SK-N-SH (cell line): ENCODE data around the gene ADAM11. TPM values are rescaled to one million over a fixed set of nuclear protein-coding genes. Genes with fewer than 3 reads are reported as not detected.

Source experiments
- CTCF ChIA-PET: fragments of 300-600, 350-600 bp; formaldehyde crosslinking; extraction: SDS; loops from one replicate; lab custom pipeline; 2021; lab: Yijun Ruan, JAX
- POLR2A ChIA-PET: fragments of 350-600 bp; sonication (Branson Sonifier 250); formaldehyde crosslinking; extraction: SDS; loops from one replicate; lab custom pipeline; 2020; ENCODE audit warnings: antibody characterized with exemption, inconsistent platforms; lab: Yijun Ruan, JAX
- DNase-seq: peaks from one replicate; pipeline ENCODE4 v3.0.0; 2012
- H2AFZ ChIP-seq: fragments of 200-600 bp; sonication (generic); 2 replicates; pipeline ENCODE4 v1.8.1; 2016; ENCODE audit warnings: antibody characterized with exemption, mild to moderate bottlenecking, low read depth
- H3F3A ChIP-seq: fragments of 200-600 bp; sonication (generic); replicated peaks from 2 replicates; pipeline ENCODE3; 2016; ENCODE audit warnings: antibody characterized with exemption, mild to moderate bottlenecking; ENCODE audit not compliant: insufficient read depth
- H3K27ac ChIP-seq, 2 experiments: fragments of 200-500 bp in 1 of 2; fragments of 200-600 bp in 1 of 2; sonication (Bioruptor generic) in 1 of 2; sonication (generic), shearing (Covaris generic) in 1 of 2; 2 replicates each; pipeline versions ENCODE4 v1.5.1 to v1.6.1; 2014 to 2016; ENCODE audit warnings: low read depth in 2 of 2, inconsistent platforms in 1 of 2, low read length in 1 of 2, mild to moderate bottlenecking in 1 of 2, mixed read lengths in 1 of 2
- H3K27me3 ChIP-seq: fragments of 200-600 bp; sonication (generic), shearing (Covaris generic); 2 replicates; pipeline ENCODE4 v1.6.1; 2016; ENCODE audit warnings: mixed run types; ENCODE audit not compliant: insufficient read depth
- H3K36me3 ChIP-seq, 2 experiments: fragments of 200-500 bp in 1 of 2; fragments of 200-600 bp in 1 of 2; sonication (Bioruptor generic) in 1 of 2; sonication (generic) in 1 of 2; replicated peaks in 1 of 2; 2 replicates each; pipeline versions ENCODE3 to v1.5.1; 2014 to 2016; ENCODE audit warnings: low read length in 1 of 2, mild to moderate bottlenecking in 1 of 2; ENCODE audit not compliant: insufficient read depth in 2 of 2, control insufficient read depth in 1 of 2
- H3K4me1 ChIP-seq, 2 experiments: fragments of 200-500 bp in 1 of 2; fragments of 200-600 bp in 1 of 2; sonication (Bioruptor generic) in 1 of 2; sonication (generic), shearing (Covaris generic) in 1 of 2; 2 replicates each; pipeline versions ENCODE4 v1.5.1 to v1.6.1; 2014 to 2016; ENCODE audit warnings: low read depth in 1 of 2, low read length in 1 of 2, mixed run types in 1 of 2; ENCODE audit not compliant: insufficient read depth in 2 of 2, control insufficient read depth in 1 of 2
- H3K4me2 ChIP-seq: fragments of 200-600 bp; sonication (generic), shearing (Covaris generic); 2 replicates; pipeline ENCODE4 v1.6.1; 2017; ENCODE audit warnings: mixed run types
- H3K4me3 ChIP-seq, 2 experiments: fragments of 200-500 bp in 1 of 2; fragments of 200-600 bp in 1 of 2; sonication (Bioruptor generic) in 1 of 2; sonication (generic), shearing (Covaris generic) in 1 of 2; 2 replicates each; pipeline versions ENCODE4 v1.5.1 to v1.8.1; 2014 to 2016; ENCODE audit warnings: low read depth in 2 of 2, inconsistent platforms in 1 of 2, low read length in 1 of 2, mild to moderate bottlenecking in 1 of 2, mixed read lengths in 1 of 2, moderate library complexity in 1 of 2
- H3K79me2 ChIP-seq: fragments of 200-600 bp; sonication (generic); 2 replicates; pipeline ENCODE4 v1.8.1; 2017; ENCODE audit warnings: mild to moderate bottlenecking; ENCODE audit not compliant: insufficient read depth
- H3K9ac ChIP-seq: fragments of 200-600 bp; sonication (generic); 2 replicates; pipeline ENCODE4 v1.6.1; 2017; ENCODE audit warnings: mixed run types
- H3K9me2 ChIP-seq: fragments of 200-600 bp; sonication (generic); 2 replicates; pipeline ENCODE4 v1.6.1; 2017; ENCODE audit warnings: mixed run types
- H3K9me3 ChIP-seq: fragments of 200-600 bp; sonication (generic); 2 replicates; pipeline ENCODE4 v1.6.1; 2017; ENCODE audit warnings: mixed run types, mild to moderate bottlenecking, moderate library complexity
- H4K20me1 ChIP-seq: fragments of 200-600 bp; sonication (generic); 2 replicates; pipeline ENCODE4 v1.6.1; 2017; ENCODE audit warnings: mild to moderate bottlenecking, mixed run types; ENCODE audit not compliant: insufficient read depth
- EP300 ChIP-seq, 2 experiments: IDR thresholded peaks; 2 replicates each; pipeline versions ENCODE4 v1.4.0 to v1.6.1; 2012; ENCODE audit warnings: borderline replicate concordance in 1 of 2, low read depth in 1 of 2, low read length in 1 of 2
- EZH2phosphoT487 ChIP-seq: fragments of 200-600 bp; sonication (generic); IDR thresholded peaks from 2 replicates; pipeline ENCODE4 v1.6.1; 2017; ENCODE audit warnings: low read depth, mixed run types, mild to moderate bottlenecking, antibody characterized with exemption, moderate library complexity, borderline replicate concordance
- FOSL2 ChIP-seq: IDR thresholded peaks from 2 replicates; pipeline ENCODE4 v1.4.0; 2012; ENCODE audit warnings: low read depth, mild to moderate bottlenecking, moderate library complexity, borderline replicate concordance
- FOXJ3 ChIP-seq: sonication (generic); formaldehyde crosslinking; IDR thresholded peaks from 2 replicates; pipeline ENCODE4 v1.5.1; 2020; ENCODE audit warnings: mild to moderate bottlenecking, missing genetic modification reagents
- FOXM1 ChIP-seq: IDR thresholded peaks from 2 replicates; pipeline ENCODE4 v1.4.0; 2012; ENCODE audit warnings: low read depth, mild to moderate bottlenecking
- GABPA ChIP-seq: IDR thresholded peaks from 2 replicates; pipeline ENCODE4 v1.4.0; 2012; ENCODE audit warnings: low read depth, mild to moderate bottlenecking
- MAX ChIP-seq: IDR thresholded peaks from 2 replicates; pipeline ENCODE4 v1.4.0; 2012; ENCODE audit warnings: low read depth
- NFIC ChIP-seq: IDR thresholded peaks from 2 replicates; pipeline ENCODE4 v1.4.0; 2012; ENCODE audit warnings: borderline replicate concordance
- RXRA ChIP-seq: IDR thresholded peaks from 2 replicates; pipeline ENCODE4 v1.4.0; 2012; ENCODE audit warnings: low read depth, mild to moderate bottlenecking, borderline replicate concordance
- SIN3A ChIP-seq: IDR thresholded peaks from 2 replicates; pipeline ENCODE4 v1.6.1; 2012; ENCODE audit warnings: low read depth, mild to moderate bottlenecking, low read length, moderate library complexity, borderline replicate concordance
- SMC3 ChIP-seq: IDR thresholded peaks from 2 replicates; pipeline ENCODE4 v1.6.1; 2012; ENCODE audit warnings: low read depth, low read length, improper control_type of control experiment
- TAF1 ChIP-seq: IDR thresholded peaks from 2 replicates; pipeline ENCODE4 v1.6.1; 2012; ENCODE audit warnings: low read depth, mild to moderate bottlenecking, low read length, moderate library complexity, borderline replicate concordance
- TEAD4 ChIP-seq: IDR thresholded peaks from 2 replicates; pipeline ENCODE4 v1.4.0; 2012; ENCODE audit warnings: mild to moderate bottlenecking, borderline replicate concordance; ENCODE audit not compliant: insufficient read depth
- USF2 ChIP-seq: fragments of 150-350 bp; IDR thresholded peaks from 2 replicates; pipeline ENCODE4 v1.6.1; 2017; ENCODE audit warnings: antibody characterized with exemption, low read length, low read depth, borderline replicate concordance
- WGBS: methylation state at CpG from one replicate; pipeline ENCODE4 v1.1.6; 2017; ENCODE audit warnings: low lambda C conversion rate; 5-methylcytosine and 5-hydroxymethylcytosine counted together
- polyA plus RNA-seq, 3 experiments: library from polyadenylated mRNA; depleted of rRNA; stranded (reverse); fragments of >200 nt; gene quantifications; 2 replicates each; pipeline ENCODE4 v1.2.3, GENCODE V29; 2012
- TF ChIP-seq, protein P1 (sequence below): IDR thresholded peaks from 2 replicates; pipeline ENCODE4 v1.6.1; 2012; ENCODE audit warnings: mild to moderate bottlenecking, low read depth, low read length, moderate library complexity

ADAM11 gene
- polyA plus RNA-seq, 1 of the 3 experiments (the other 2 are of a cell fraction) = 2.5 TPM

DNA sequence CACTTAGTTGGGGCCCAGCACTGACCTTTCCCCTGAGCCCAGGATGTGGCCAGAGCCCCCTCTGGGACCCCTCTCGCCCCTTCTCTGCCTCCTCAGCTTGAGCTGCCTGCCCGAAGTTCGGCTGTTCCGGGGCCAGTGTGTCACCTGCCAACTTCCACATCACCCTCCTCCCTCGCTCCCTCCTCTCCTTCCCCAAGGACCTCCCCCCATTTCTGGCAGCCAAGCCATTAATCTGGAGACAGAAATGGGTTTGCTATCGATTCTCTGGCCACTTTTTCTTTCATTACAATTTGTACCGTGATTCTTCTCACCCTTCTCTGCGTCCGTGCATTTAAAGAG is 8.8 kb upstream of the ADAM11 start:
- CTCF ChIA-PET = interaction anchor here (0.6 to 2.6 kb wide), 3 partner anchors 10 to 385 kb away, joined by 3 to 9 read pairs (median 4); partner anchors contain the start of gene ACBD4
- H3K79me2 ChIP-seq = no peaks in the 10 kb centered on the region
- 83% methylated on average over 9 of the region's 9 CpGs for WGBS
- no peak overlapping the region for H3K4me2 ChIP-seq
- H3K9me2 ChIP-seq = no peaks in the 10 kb centered on the region
- H3K27me3 ChIP-seq = no peaks in the 10 kb centered on the region
- H3K9ac ChIP-seq = no peak overlapping the region
- DNase-seq = no peak
- no peak for TF ChIP-seq NFIC
- TF ChIP-seq GABPA = no peak
- no peak for TF ChIP-seq FOXJ3 (CRISPR knock-in tag)
- no peak for TF ChIP-seq EP300 (IDR thresholded peaks at IDR 0.05; ENCODE audit: borderline replicate concordance in 1 of 2, low read depth in 1 of 2, low read length in 1 of 2)
- TF ChIP-seq SIN3A = no peak
- TF ChIP-seq EZH2phosphoT487 = no peak
- TF ChIP-seq MAX = no peak
- TF ChIP-seq, protein P1, sequence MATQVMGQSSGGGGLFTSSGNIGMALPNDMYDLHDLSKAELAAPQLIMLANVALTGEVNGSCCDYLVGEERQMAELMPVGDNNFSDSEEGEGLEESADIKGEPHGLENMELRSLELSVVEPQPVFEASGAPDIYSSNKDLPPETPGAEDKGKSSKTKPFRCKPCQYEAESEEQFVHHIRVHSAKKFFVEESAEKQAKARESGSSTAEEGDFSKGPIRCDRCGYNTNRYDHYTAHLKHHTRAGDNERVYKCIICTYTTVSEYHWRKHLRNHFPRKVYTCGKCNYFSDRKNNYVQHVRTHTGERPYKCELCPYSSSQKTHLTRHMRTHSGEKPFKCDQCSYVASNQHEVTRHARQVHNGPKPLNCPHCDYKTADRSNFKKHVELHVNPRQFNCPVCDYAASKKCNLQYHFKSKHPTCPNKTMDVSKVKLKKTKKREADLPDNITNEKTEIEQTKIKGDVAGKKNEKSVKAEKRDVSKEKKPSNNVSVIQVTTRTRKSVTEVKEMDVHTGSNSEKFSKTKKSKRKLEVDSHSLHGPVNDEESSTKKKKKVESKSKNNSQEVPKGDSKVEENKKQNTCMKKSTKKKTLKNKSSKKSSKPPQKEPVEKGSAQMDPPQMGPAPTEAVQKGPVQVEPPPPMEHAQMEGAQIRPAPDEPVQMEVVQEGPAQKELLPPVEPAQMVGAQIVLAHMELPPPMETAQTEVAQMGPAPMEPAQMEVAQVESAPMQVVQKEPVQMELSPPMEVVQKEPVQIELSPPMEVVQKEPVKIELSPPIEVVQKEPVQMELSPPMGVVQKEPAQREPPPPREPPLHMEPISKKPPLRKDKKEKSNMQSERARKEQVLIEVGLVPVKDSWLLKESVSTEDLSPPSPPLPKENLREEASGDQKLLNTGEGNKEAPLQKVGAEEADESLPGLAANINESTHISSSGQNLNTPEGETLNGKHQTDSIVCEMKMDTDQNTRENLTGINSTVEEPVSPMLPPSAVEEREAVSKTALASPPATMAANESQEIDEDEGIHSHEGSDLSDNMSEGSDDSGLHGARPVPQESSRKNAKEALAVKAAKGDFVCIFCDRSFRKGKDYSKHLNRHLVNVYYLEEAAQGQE = no peak
- no peak for TF ChIP-seq USF2
- no peak for TF ChIP-seq TAF1
- no peak for TF ChIP-seq FOXM1
- TF ChIP-seq, all 33 proteins: peak for 0
- peaks cover 2 to 3% of the 10 kb centered on the region in 2 experiments for H3K36me3 ChIP-seq
- no peak overlapping the region for H2AFZ ChIP-seq
- no peak overlapping the region for H3K27ac ChIP-seq
- H4K20me1 ChIP-seq = no peaks in the 10 kb centered on the region
- no peak overlapping the region for H3K4me3 ChIP-seq
- no peaks in the 10 kb centered on the region for H3F3A ChIP-seq
- POLR2A ChIA-PET = no interaction called here
- peaks cover 0 to 7% of the 10 kb centered on the region in 2 experiments; a peak in 1 of 4 replicates for H3K4me1 ChIP-seq
- H3K9me3 ChIP-seq = no peaks in the 10 kb centered on the region

GRCh38 chr17:44751331-44751730 is 7.5 kb upstream of the ADAM11 start:
- no peaks in the 10 kb centered on the region for H3K9me3 ChIP-seq
- CTCF ChIA-PET = no interaction called here
- H3K4me1 ChIP-seq = peaks cover 0 to 7% of the 10 kb centered on the region in 2 experiments; a peak in 1 of 4 replicates
- 84% methylated on average over 7 of the region's 7 CpGs for WGBS
- POLR2A ChIA-PET = no interaction called here
- no peaks in the 10 kb centered on the region for H3K79me2 ChIP-seq
- H4K20me1 ChIP-seq = no peaks in the 10 kb centered on the region
- H3K9ac ChIP-seq = no peak overlapping the region
- no peak for DNase-seq
- no peak overlapping the region for H3K27ac ChIP-seq
- H3K36me3 ChIP-seq = peaks cover 2 to 3% of the 10 kb centered on the region in 2 experiments
- TF ChIP-seq TEAD4 = no peak
- no peak for TF ChIP-seq FOSL2
- no peak for TF ChIP-seq SMC3
- TF ChIP-seq RXRA = no peak
- TF ChIP-seq, all 33 proteins: peak for 0
- Histone ChIP-seq H2AFZ (no peak overlapping the region), H3K4me2 (no peak overlapping the region), H3K27me3 (no peaks in the 10 kb centered on the region), H3F3A (no peaks in the 10 kb centered on the region), H3K4me3 (no peak overlapping the region), H3K9me2 (no peaks in the 10 kb centered on the region)
